HG03025 (cell line): ENCODE data around the gene SLC35F1.
A peak's percentile ranks its signal among the peaks of the same experiment; 100 is the strongest.
"Not testable (repeated sequence)": the region's sequence is repeated elsewhere in the genome, so short reads cannot be mapped to it uniquely, and the experiment has no call there.

Source experiments
- ATAC-seq: cut with Tn5 transposase; IDR thresholded peaks from one replicate; pipeline ENCODE4 v1.9.1; 2021; ENCODE audit warnings: mild to moderate bottlenecking, moderate library complexity; ENCODE audit not compliant: unreplicated experiment, low FRiP score

Gene SLC35F1

GRCh38 chr6:117924690-117925089 is 17.6 kb downstream of the SLC35F1 start:
- ATAC-seq: no peak

- ATAC-seq: no peak
Measured at GRCh38 chr6:117927866-117928265, 20.8 kb downstream of the SLC35F1 start.

GRCh38 chr6:117928833-117929232 is 21.8 kb downstream of the SLC35F1 start:
- ATAC-seq: no peak

GRCh38 chr6:117929501-117929900 is 22.4 kb downstream of the SLC35F1 start:
- ATAC-seq: no peak

- ATAC-seq: no peak
Measured at GRCh38 chr6:117930645-117931044, 23.6 kb downstream of the SLC35F1 start.

DNA sequence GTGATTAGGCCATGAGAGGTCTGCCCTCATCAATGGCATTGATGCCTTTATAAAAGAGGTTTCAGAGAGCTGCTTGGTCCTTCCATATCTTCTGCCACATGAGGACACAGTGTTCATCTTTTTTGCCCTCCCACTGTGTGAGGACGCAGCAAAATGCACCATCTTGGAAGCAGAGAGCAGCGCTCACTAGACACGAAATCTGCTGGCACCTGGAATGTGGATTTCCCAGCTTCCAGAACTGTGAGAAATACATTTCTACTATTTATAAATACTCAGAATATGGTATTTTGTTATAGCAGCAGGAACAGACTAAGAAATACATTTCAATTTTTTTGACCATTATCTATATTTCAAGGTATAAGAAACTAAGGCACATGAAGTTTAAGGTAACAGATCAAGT is 24.9 kb downstream of the SLC35F1 start:
- no peak for ATAC-seq

DNA sequence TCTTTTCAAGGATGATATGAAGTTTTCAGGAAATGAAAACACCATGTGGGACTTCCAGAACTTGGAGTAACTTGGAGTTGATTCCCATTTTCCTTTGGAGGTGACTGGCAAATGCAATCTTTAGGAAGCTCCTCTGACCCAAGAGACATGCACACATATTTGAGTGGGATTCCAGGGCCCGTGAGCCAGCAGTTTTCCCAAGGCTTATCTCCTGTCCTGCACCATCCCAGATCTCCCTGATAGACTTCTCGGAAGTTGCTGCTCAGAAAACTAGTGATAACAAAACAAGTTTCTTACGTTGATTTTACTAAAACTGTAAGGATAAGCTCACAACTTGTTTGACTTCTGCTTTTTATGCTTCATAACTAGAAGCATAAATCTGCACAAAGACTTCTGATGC is 25.6 kb downstream of the SLC35F1 start:
- no peak for ATAC-seq

DNA sequence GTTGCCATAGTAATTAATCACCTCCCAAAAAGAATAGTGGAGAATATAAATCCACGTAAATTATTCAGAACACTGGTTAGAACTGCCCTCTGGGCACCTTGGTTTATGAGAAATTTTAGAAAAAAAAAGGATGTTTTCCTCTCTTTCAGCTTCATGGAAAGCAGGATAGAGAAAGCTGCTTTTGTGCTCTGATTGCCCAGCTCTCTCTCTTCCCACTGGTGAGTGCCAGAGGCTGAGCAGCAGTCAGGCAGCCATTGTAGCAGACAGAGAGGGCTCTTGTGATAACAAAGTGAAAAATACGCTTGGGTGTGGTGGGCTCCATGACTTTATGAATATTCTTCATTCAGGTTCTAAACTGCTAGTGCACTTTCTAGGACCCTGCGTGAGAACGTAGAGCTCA is 26.4 kb downstream of the SLC35F1 start:
- ATAC-seq: no peak

- ATAC-seq: no peak
Measured at GRCh38 chr6:117938311-117938995, 31.4 kb downstream of the SLC35F1 start.

DNA sequence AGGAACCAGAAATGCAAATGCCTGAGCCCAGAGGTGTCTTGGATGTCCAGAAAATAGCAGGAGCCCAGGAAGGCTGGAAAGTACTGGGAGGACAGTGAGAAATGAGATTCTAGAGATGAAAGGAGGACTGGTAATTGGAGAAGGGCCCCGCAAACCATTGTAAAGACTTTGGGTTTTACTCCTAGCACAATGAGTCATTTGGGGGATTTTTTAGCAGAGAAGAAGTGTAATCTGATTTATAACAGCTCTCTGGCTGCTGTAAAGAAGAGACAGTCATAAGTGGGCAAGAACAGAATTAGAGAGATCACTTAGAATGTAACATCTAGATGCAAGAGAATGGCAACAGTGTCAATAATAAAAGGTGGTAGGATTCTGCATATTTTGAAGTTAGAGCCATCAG is 40.2 kb downstream of the SLC35F1 start:
- no peak for ATAC-seq

- no peak for ATAC-seq
Measured at GRCh38 chr6:117951783-117952182, 44.7 kb downstream of the SLC35F1 start.

DNA sequence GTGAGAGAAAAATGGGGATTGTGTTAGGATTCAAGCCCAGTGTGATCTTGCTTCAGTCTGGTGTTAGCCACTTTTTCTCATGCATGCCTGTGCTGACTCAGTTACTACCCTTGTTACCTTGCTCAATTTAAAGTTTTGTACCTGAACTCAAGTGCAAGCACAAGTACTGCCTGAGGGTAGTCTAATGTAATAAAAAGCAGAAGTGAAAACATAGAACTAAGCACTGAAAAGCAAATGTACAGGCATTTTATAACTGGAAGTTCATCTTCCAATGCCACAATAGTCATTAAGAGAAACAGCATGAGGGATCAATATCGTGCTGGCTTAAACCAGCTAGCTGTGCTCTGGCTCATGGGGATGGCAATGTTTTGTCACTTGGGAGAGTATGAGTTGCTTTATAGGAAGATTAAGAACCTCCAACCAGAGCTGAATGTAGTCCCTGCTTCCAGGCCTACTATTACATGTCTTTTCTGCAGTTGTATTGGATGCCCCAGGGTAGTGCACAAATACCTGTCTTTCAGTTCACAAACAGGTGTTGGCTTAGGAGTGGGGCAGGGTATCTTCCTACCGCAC is 48.7 kb downstream of the SLC35F1 start:
- ATAC-seq: peak; percentile 75

DNA sequence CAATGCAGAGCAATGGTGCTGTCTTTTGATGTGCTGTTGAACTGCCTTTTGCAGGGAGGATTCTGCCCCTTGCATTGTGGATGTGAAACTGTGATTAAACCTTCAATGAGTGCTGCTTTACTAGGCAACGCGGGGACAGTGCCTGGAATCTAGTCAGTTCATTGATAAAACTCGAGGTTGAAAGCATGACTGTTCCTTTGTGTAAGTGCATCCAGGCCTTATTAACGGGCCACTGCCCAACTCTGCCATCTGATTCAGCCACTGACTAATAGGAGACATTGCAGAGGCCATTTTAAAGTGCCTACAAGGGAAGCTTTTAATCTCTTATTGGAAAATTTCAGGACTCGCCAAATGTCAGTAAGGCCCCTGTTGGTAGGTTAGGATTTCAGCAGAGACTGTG is 49.3 kb downstream of the SLC35F1 start:
- ATAC-seq: no peak

- ATAC-seq: no peak
Measured at GRCh38 chr6:117958536-117958935, 51.5 kb downstream of the SLC35F1 start.

DNA sequence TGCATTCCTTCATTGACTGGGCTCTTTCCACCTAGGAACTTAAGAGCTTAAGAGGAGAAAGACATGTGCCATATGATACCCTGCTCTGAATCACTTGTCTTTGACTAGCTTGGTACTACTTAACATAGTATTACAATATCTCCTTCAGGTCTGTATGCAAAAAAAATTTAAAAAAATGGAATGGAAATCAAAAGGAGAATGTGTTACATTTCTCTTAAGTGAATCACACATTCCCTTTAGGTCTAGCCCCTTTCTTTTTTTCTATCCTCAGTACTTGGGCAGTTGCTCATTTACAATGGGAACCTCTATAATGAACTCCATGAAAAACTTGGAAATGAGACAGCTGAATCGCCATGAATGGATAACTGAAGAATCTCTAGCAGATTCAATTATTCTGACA is 53.8 kb downstream of the SLC35F1 start:
- ATAC-seq: no peak

- ATAC-seq: no peak
Measured at GRCh38 chr6:117961301-117961700, 54.2 kb downstream of the SLC35F1 start.

- ATAC-seq: not testable (repeated sequence)
Measured at GRCh38 chr6:117965763-117966162, 58.7 kb downstream of the SLC35F1 start.

GRCh38 chr6:117971637-117972036 is 64.6 kb downstream of the SLC35F1 start:
- ATAC-seq: no peak

DNA sequence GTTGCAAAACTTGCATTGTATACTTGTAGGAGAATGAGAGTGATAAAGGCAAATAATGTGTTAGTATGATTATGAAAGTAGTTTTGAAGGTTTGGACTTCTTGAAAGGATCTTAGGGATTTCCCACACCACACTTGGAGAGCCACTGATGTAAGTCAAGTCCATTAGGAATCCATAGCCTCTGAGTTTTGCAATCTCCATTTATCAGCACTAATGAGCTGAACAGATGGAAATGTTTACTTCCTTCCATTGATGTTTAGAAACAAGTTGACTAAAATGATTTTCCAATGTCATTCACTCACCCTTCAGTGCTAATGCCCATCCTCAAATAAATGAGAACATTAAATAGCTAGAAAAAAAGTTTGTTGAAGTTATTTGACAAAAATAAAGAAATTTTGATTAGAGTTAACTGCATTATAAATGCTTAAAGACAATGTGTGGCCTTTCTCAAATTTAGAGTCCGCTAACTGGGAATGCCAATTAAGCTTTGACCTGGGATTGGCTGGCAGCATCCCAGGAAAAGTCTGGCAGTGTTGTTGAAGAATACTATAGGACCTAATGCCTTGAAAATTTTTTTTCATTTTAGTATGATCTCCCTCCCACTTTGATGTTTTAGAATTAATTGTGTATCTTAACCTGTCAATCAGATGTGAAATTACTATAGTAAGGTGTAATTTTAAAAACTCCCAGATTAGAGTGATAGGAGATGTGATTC is 68.0 kb downstream of the SLC35F1 start:
- no peak for ATAC-seq

GRCh38 chr6:117976030-117976651 is 69.1 kb downstream of the SLC35F1 start:
- ATAC-seq: peak; percentile 63

GRCh38 chr6:117985916-117986315 is 78.9 kb downstream of the SLC35F1 start:
- no peak for ATAC-seq
